Endothelial cell of umbilical vein (primary cell): ENCODE results near the gene TMEM167B. TPM values are rescaled to one million over a fixed set of nuclear protein-coding genes. Genes with fewer than 3 reads are reported as not detected.
A peak's percentile ranks its signal among the peaks of the same experiment; 100 is the strongest.

Source experiments
- BruUV-seq: library from RNA; stranded (reverse); fragments of 400-500 nt; replicated peaks from 2 replicates; lab custom pipeline; 2021; lab: Mats Ljungman, UMichigan
- CTCF ChIA-PET: fragments of 300-600, 350-600 bp; sonication (Branson Sonifier 250); formaldehyde crosslinking; loops from one replicate; lab custom pipeline; 2021; ENCODE audit warnings: antibody characterized with exemption, inconsistent platforms; lab: Charles Lee
- POLR2A ChIA-PET: fragments of 300-600, 350-600 bp; sonication (Branson Sonifier 250); formaldehyde crosslinking; loops from one replicate; lab custom pipeline; 2021; ENCODE audit warnings: antibody characterized with exemption, inconsistent platforms; lab: Charles Lee
- DNase-seq: peaks from one replicate; pipeline ENCODE4 v3.0.0-alpha.2; 2011; ENCODE audit warnings: low read depth, low spot score
- FAIRE-seq: peaks from 2 replicates; lab custom pipeline; 2011; peaks lifted over from hg19 to GRCh38; lab: Jason Lieb, UNC
- H2AFZ ChIP-seq: 2 replicates; pipeline ENCODE4 v1.6.0; 2012; ENCODE audit warnings: low read depth, low read length, control low read depth, inconsistent platforms
- H3K27ac ChIP-seq: 2 replicates; pipeline ENCODE4 v1.5.1; 2011; ENCODE audit warnings: low read depth, mild to moderate bottlenecking, control low read depth, low read length, moderate library complexity; ENCODE audit not compliant: insufficient read depth
- H3K27me3 ChIP-seq, 2 experiments: 2 replicates each; pipeline versions ENCODE4 v1.6.0 to v1.6.1; 2011; ENCODE audit warnings: low read length in 2 of 2, mixed read lengths in 1 of 2; ENCODE audit not compliant: control insufficient read depth in 2 of 2, insufficient read depth in 2 of 2
- H3K36me3 ChIP-seq, 2 experiments: 2 replicates in 1 of 2; 3 replicates in 1 of 2; pipeline ENCODE4 v1.5.1; 2011; ENCODE audit warnings: low read length in 2 of 2, mild to moderate bottlenecking in 1 of 2, moderate library complexity in 1 of 2; ENCODE audit not compliant: control insufficient read depth in 2 of 2, insufficient read depth in 2 of 2; ENCODE audit errors: extremely low read depth in 1 of 2
- H3K4me1 ChIP-seq: 3 replicates; pipeline ENCODE4 v1.5.1; 2011; ENCODE audit warnings: mild to moderate bottlenecking, low read length; ENCODE audit not compliant: control insufficient read depth, insufficient read depth; ENCODE audit errors: extremely low read depth
- H3K4me2 ChIP-seq: 2 replicates; pipeline ENCODE4 v1.6.1; 2011; ENCODE audit warnings: low read length, control low read depth, mixed read lengths; ENCODE audit not compliant: insufficient read depth
- H3K4me3 ChIP-seq, 3 experiments: fragments of 200-600 bp in 1 of 3; sonication (generic), shearing (Covaris generic) in 1 of 3; replicated peaks in 1 of 3; 2 replicates each; pipeline ENCODE4 v1.5.1; 2011 to 2016; ENCODE audit warnings: control low read depth in 3 of 3, low read length in 3 of 3, mild to moderate bottlenecking in 2 of 3, inconsistent platforms in 1 of 3, low read depth in 1 of 3, moderate library complexity in 1 of 3; ENCODE audit not compliant: insufficient read depth in 1 of 3
- H3K79me2 ChIP-seq: 2 replicates; pipeline ENCODE4 v1.6.0; 2012; ENCODE audit warnings: low read length, inconsistent platforms; ENCODE audit not compliant: control insufficient read depth, insufficient read depth
- H3K9ac ChIP-seq: replicated peaks from 2 replicates; pipeline ENCODE3; 2011; ENCODE audit warnings: low read length, control low read depth; ENCODE audit not compliant: insufficient read depth; ENCODE audit errors: extremely low read depth
- H3K9me1 ChIP-seq: replicated peaks from 3 replicates; pipeline ENCODE4 v1.6.0; 2011; ENCODE audit warnings: mild to moderate bottlenecking, low read length; ENCODE audit not compliant: control insufficient read depth, insufficient read depth; ENCODE audit errors: extremely low read depth
- H3K9me3 ChIP-seq: replicated peaks from 2 replicates; pipeline ENCODE4 v1.5.1; 2012; ENCODE audit warnings: low read length, inconsistent platforms; ENCODE audit not compliant: control insufficient read depth, insufficient read depth
- H4K20me1 ChIP-seq: replicated peaks from 2 replicates; pipeline ENCODE3; 2011; ENCODE audit warnings: mild to moderate bottlenecking, low read length; ENCODE audit not compliant: control insufficient read depth, insufficient read depth; ENCODE audit errors: extremely low read depth
- EZH2 ChIP-seq: IDR thresholded peaks from 2 replicates; pipeline ENCODE4 v1.6.1; 2012; ENCODE audit warnings: borderline replicate concordance, low read depth, mild to moderate bottlenecking, moderate library complexity, low read length, inconsistent platforms; ENCODE audit not compliant: severe bottlenecking
- FOS ChIP-seq: IDR thresholded peaks from 2 replicates; pipeline ENCODE4 v1.6.1; 2011; ENCODE audit warnings: mild to moderate bottlenecking, low read length, moderate library complexity, borderline replicate concordance; ENCODE audit not compliant: insufficient read depth
- GATA2 ChIP-seq: IDR thresholded peaks from 2 replicates; pipeline ENCODE4 v1.7.0; 2011; ENCODE audit warnings: low read depth, mild to moderate bottlenecking, moderate library complexity, mixed read lengths, low read length; ENCODE audit not compliant: insufficient read length, insufficient read depth
- JUN ChIP-seq: IDR thresholded peaks from 2 replicates; pipeline ENCODE4 v1.6.1; 2011; ENCODE audit warnings: borderline replicate concordance, low read depth; ENCODE audit not compliant: insufficient read length, insufficient read depth
- MYC ChIP-seq: IDR thresholded peaks from one replicate; pipeline ENCODE4 v1.6.1; 2011; ENCODE audit warnings: mild to moderate bottlenecking, low read depth, low read length
- POLR2A ChIP-seq: IDR thresholded peaks from 2 replicates; pipeline ENCODE4 v1.6.1; 2012; ENCODE audit warnings: low read depth, mild to moderate bottlenecking, control low read depth, low read length
- POLR2AphosphoS5 ChIP-seq: IDR thresholded peaks from 2 replicates; pipeline ENCODE4 v1.6.1; 2012; ENCODE audit warnings: low read depth, mild to moderate bottlenecking, control low read depth, low read length, moderate library complexity; ENCODE audit not compliant: insufficient read depth
- dilution Hi-C: fragments of 300-500 bp; cut with MboI; formaldehyde crosslinking; loops from one replicate; pipeline ENCODE4 v1.15.0; 2019; ENCODE audit warnings: low sequenced_read_pairs; ENCODE audit not compliant: extremely low pct_ligation_motif_present
- intact Hi-C: fragments of 100-400 bp; cut with micrococcal nuclease; formaldehyde crosslinking; loops from one replicate; pipeline ENCODE4 v1.10.0; 2022
- polyA plus RNA-seq, 4 experiments: library from polyadenylated mRNA; depleted of rRNA in 3 of 4; stranded (reverse) in 3 of 4; unstranded in 1 of 4; fragments of >200 nt; gene quantifications; 2 replicates each; pipeline versions ENCODE4 v1.2.1 to v1.2.3, GENCODE V29; 2011 to 2012; ENCODE audit warnings: missing spikeins in 1 of 4
- total RNA-seq: library from RNA; stranded (reverse); gene quantifications from 2 replicates; pipeline ENCODE4 v1.2.3, GENCODE V29; 2021
- TF ChIP-seq, protein P1 (sequence below): IDR thresholded peaks from 2 replicates; pipeline ENCODE4 v1.6.1; 2011; ENCODE audit not compliant: insufficient read depth, insufficient read length
- TF ChIP-seq, protein P2 (sequence below), 2 donors: IDR thresholded peaks; 1 replicate in 1 of 2; 2 replicates in 1 of 2; pipeline ENCODE4 v1.5.1; 2011; ENCODE audit warnings: low read length in 2 of 2, mild to moderate bottlenecking in 2 of 2, moderate library complexity in 2 of 2, control low read depth in 1 of 2, inconsistent platforms in 1 of 2, low read depth in 1 of 2; ENCODE audit not compliant: insufficient read depth in 1 of 2; ENCODE audit errors: extremely low read depth in 1 of 2

Gene TMEM167B
- total and polyA plus RNA-seq, 2 donors (not counting 3 experiments of a cell fraction or from before 2014, with no cell fraction given): 6.7 to 21.1 TPM

DNA sequence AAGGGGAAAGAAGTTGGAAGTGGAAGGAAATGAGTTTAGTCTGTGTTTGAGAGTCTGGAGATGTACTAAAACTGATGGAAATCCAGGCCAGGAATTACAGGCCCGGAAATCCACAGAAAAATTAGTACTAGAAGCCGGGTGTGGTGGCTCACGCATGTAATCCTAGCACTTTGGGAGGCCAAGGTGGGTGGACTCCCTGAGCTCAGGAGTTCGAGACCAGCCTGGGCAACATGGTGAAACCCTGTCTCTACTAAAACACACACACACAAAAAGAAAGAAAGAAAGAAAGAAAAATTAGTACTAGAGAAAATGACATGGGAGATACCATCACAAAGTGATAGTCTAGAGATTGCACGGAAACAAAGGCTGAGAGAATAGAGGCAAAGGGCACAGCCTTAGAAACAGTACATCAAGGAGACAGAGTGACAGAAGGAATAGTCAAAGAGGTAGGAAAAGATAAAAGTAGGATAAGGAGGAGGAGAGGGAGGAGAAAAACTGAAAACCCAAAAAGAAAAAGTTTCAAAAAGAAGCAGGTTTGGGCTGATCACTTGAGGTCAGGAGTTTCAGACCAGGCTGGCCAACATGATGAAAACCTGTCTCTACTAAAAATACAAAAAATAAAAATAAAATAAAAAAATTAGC is 10.0 kb upstream of the TMEM167B start:
- Histone ChIP-seq H3K27me3 (no peaks in the 10 kb centered on the region), H3K4me2 (peak overlapping the region; percentile 47), H3K36me3 (no peaks in the 10 kb centered on the region), H3K79me2 (peaks cover 2% of the 10 kb centered on the region), H3K9me3 (no peaks in the 10 kb centered on the region), H4K20me1 (no peaks in the 10 kb centered on the region), H3K9me1 (no peaks in the 10 kb centered on the region), H3K4me3 (no peak overlapping the region), H3K9ac (peak overlapping the region; percentile 62), H3K4me1 (peaks cover 14% of the 10 kb centered on the region), H3K27ac (peak overlapping the region; percentile 67), H2AFZ (peak overlapping the region; percentile 88)
- POLR2A ChIA-PET: interaction anchor here (1.0 to 1.3 kb wide), 2 partner anchors 39 to 420 kb away, joined by 3 read pairs; partner anchors contain the start of genes HENMT1 and WDR47
- dilution Hi-C loops: no loop called here
- no TSS peak for BruUV-seq
- CTCF ChIA-PET: interaction anchor here (1.1 to 1.3 kb wide), 4 partner anchors 8 to 53 kb away, joined by 3 to 7 read pairs (median 4); a partner anchor contains a TSS
- TF ChIP-seq, protein P1, sequence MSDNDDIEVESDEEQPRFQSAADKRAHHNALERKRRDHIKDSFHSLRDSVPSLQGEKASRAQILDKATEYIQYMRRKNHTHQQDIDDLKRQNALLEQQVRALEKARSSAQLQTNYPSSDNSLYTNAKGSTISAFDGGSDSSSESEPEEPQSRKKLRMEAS: no peak
- no peak for TF ChIP-seq POLR2AphosphoS5
- no peak for TF ChIP-seq EZH2
- TF ChIP-seq FOS: no peak
- no peak for TF ChIP-seq GATA2
- TF ChIP-seq JUN: no peak
- TF ChIP-seq POLR2A: no peak
- TF ChIP-seq, protein P2, sequence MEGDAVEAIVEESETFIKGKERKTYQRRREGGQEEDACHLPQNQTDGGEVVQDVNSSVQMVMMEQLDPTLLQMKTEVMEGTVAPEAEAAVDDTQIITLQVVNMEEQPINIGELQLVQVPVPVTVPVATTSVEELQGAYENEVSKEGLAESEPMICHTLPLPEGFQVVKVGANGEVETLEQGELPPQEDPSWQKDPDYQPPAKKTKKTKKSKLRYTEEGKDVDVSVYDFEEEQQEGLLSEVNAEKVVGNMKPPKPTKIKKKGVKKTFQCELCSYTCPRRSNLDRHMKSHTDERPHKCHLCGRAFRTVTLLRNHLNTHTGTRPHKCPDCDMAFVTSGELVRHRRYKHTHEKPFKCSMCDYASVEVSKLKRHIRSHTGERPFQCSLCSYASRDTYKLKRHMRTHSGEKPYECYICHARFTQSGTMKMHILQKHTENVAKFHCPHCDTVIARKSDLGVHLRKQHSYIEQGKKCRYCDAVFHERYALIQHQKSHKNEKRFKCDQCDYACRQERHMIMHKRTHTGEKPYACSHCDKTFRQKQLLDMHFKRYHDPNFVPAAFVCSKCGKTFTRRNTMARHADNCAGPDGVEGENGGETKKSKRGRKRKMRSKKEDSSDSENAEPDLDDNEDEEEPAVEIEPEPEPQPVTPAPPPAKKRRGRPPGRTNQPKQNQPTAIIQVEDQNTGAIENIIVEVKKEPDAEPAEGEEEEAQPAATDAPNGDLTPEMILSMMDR (IDR thresholded peaks at IDR 0.05; ENCODE audit: extremely low read depth in 1 of 2, insufficient read depth in 1 of 2, low read depth in 1 of 2, low read length in 2 of 2): no peak
- no peak for TF ChIP-seq MYC
- intact Hi-C loops: loop anchor here (1.0 kb wide), 1 partner anchor 9 kb away; no protein-coding TSS in a partner anchor
- DNase-seq (no peak), FAIRE-seq (peak; percentile 47)
